Right lobe of liver (tissue), 4 donors: ENCODE data around the gene CEP43.

Source experiments
- POLR2A ChIP-seq: fragments of 450-650 bp; IDR thresholded peaks from one replicate; pipeline ENCODE4 v1.6.1; 2017; ENCODE audit warnings: antibody characterized with exemption, mild to moderate bottlenecking
- TF ChIP-seq, protein P1 (sequence below), 4 donors: fragments of 200-600 bp in 3 of 4; fragments of 450-650 bp in 1 of 4; IDR thresholded peaks; one replicate each; pipeline versions ENCODE4 v1.5.1 to v1.8.0; 2016 to 2022; ENCODE audit warnings: antibody characterized with exemption in 4 of 4, mild to moderate bottlenecking in 2 of 4
- donor health status: DM: no; HTN: no; CAD: no.
- donor health status: DM: no; HTN: no; CAD: no.
- donor health status: DM: no; HTN: yes; CAD: no.

DNA sequence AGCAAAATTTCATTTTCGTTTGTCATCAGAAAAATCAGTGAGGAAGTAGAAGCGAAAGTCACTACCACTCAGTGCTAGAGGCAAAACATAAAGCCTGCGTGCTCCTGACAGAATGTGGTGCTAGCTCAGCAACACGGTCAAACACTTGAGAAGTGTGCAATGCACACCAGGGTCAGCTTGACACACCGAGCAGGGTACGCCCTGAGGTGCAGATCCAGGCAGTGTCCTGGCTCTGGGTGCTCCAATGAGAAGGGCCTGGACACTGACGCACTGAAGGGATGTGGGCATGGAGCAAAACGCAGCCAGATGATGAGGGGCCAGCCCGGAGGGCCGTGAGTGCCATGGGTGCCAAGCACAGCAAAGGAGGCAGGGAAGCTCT is 48.8 kb upstream of the CEP43 start:
- TF ChIP-seq, protein P1, sequence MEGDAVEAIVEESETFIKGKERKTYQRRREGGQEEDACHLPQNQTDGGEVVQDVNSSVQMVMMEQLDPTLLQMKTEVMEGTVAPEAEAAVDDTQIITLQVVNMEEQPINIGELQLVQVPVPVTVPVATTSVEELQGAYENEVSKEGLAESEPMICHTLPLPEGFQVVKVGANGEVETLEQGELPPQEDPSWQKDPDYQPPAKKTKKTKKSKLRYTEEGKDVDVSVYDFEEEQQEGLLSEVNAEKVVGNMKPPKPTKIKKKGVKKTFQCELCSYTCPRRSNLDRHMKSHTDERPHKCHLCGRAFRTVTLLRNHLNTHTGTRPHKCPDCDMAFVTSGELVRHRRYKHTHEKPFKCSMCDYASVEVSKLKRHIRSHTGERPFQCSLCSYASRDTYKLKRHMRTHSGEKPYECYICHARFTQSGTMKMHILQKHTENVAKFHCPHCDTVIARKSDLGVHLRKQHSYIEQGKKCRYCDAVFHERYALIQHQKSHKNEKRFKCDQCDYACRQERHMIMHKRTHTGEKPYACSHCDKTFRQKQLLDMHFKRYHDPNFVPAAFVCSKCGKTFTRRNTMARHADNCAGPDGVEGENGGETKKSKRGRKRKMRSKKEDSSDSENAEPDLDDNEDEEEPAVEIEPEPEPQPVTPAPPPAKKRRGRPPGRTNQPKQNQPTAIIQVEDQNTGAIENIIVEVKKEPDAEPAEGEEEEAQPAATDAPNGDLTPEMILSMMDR (IDR thresholded peaks at IDR 0.05): no peak
- no peak for TF ChIP-seq POLR2A
